GM23248 (cell line): ENCODE results near the gene FOXR2.

ENCODE experiments used
- EZH2 ChIP-seq: fragments of 200-600 bp; sonication (generic); IDR thresholded peaks from 2 replicates; pipeline ENCODE4 v1.6.1; 2018; ENCODE audit warnings: antibody characterized with exemption, mild to moderate bottlenecking; ENCODE audit not compliant: insufficient read depth, poor library complexity, severe bottlenecking
- EZH2phosphoT487 ChIP-seq: fragments of 200-600 bp; sonication (generic); IDR thresholded peaks from 2 replicates; pipeline ENCODE4 v1.6.1; 2018; ENCODE audit warnings: antibody characterized with exemption, moderate library complexity, mild to moderate bottlenecking, low read depth; ENCODE audit not compliant: insufficient read depth

GRCh38 chrX:55582447-55582846, 40.8 kb upstream of the FOXR2 start:
- TF ChIP-seq EZH2 (no peak), EZH2phosphoT487 (no peak)
